ENCODE data around the gene MYO3B. TPM values are rescaled to one million over a fixed set of nuclear protein-coding genes. Genes with fewer than 3 reads are reported as not detected.

The MYO3B gene
- total and polyA plus RNA-seq, 8 donors, result 1.3 to 4.1 (median 2.6) TPM; not detected in 1

DNA sequence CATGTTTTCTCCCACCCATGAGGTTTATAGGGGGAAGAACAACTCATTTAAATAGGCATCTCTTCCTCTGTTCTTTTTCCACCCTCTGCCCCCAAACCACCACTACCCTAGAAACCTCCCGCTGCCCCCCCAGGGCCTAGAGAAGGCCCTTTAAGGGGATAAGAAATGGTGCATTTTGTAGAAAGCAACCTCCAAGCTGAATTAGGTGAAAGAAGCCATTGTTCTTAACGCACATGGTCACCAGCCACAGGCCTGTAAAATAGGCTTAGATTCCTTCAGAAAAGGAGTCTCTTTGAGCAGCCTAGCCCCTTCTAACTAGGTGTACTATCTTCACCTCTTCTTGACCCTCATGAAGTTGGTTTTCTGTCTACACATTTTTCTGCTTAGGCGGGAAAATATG lies 418.6 kb downstream of the MYO3B start:
- Histone ChIP-seq H3K4me1 (no peaks in the 10 kb centered on the region), H3K27ac (no peak overlapping the region), H3K27me3 (no peaks in the 10 kb centered on the region), H3K36me3 (no peaks in the 10 kb centered on the region), H3K9me3 (no peaks in the 10 kb centered on the region), H3K4me3 (no peak overlapping the region)
- DNase-seq (no peak), ATAC-seq (no peak)
- TF ChIP-seq CTCF (IDR thresholded peaks at IDR 0.05), result no peak
- intact Hi-C loops (cut with DNase I), result no loop called here

DNA sequence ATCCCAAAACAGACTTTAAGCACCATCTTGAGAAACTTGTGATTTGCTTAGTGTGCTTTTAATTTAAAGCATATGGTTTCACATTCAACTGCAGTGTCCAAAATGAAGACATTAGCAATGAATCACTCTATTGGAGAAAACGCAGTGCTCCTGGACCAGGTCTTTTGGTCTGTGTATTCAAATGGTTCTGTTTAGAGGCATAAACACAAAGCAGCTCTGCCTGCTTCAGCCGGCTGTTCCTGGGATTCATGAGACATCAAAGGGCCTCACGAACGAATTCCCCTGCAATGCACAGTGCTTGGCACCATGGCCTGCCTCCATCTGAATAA lies 420.1 kb downstream of the MYO3B start:
- H3K36me3 ChIP-seq, result no peaks in the 10 kb centered on the region
- DNase-seq (no peak), ATAC-seq (no peak)
- no peaks in the 10 kb centered on the region for H3K4me1 ChIP-seq
- H3K27ac ChIP-seq, result no peak overlapping the region
- no peaks in the 10 kb centered on the region for H3K27me3 ChIP-seq
- H3K4me3 ChIP-seq, result no peak overlapping the region
- intact Hi-C loops (cut with DNase I), result no loop called here
- TF ChIP-seq CTCF (IDR thresholded peaks at IDR 0.05), result no peak
- no peaks in the 10 kb centered on the region for H3K9me3 ChIP-seq

DNA sequence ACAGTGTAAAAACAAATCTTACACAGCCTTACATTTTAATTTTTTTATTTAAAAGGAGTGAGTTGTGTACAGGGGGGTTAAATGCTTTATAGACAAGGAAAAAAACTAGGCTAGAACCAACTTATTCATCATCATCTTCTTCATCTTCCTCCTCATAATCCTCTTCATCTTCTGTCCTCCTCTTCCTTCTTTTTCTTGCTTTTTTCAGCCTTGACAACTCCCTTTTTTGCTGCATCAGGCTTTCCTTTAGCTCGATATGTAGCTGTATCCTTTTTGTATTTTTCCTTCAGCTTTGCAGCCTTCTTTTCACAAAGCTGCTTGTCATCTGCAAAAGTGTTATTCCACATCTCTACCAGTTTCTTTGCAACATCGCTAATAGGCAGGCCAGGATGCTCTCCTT lies 423.5 kb downstream of the MYO3B start:
- TF ChIP-seq CTCF (IDR thresholded peaks at IDR 0.05), result no peak
- no peak overlapping the region for H3K4me3 ChIP-seq
- no peaks in the 10 kb centered on the region for H3K27me3 ChIP-seq
- H3K36me3 ChIP-seq, result no peaks in the 10 kb centered on the region
- intact Hi-C loops (cut with DNase I), result no loop called here
- no peaks in the 10 kb centered on the region for H3K9me3 ChIP-seq
- ATAC-seq (no peak), DNase-seq (no peak)
- H3K4me1 ChIP-seq, result no peaks in the 10 kb centered on the region
- H3K27ac ChIP-seq, result no peak overlapping the region

DNA sequence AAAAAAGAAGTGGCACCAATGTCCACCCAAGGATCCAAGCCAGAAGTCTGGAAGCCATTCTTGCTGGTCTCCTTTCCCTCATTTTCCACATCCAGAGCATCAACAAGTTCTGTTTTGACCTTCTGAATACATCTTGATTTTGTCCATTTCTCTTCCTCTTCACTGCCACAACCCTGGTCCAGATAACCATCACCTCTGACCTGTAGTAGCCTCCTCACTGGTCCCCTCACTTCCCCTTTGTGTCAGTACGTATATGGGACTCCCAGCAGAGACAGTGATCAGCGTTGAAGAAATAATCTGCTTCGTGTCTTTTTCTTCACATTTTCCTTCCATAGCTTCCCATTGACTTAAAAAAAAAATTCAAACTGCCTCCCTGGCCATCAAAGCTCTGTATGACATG lies 427.9 kb downstream of the MYO3B start:
- no peak for ATAC-seq
- no peak for DNase-seq
- no peaks in the 10 kb centered on the region for H3K4me1 ChIP-seq
- no peak overlapping the region for H3K4me3 ChIP-seq
- H3K27ac ChIP-seq, result no peak overlapping the region
- H3K27me3 ChIP-seq, result no peaks in the 10 kb centered on the region
- TF ChIP-seq CTCF (IDR thresholded peaks at IDR 0.05), result no peak
- no peaks in the 10 kb centered on the region for H3K9me3 ChIP-seq
- intact Hi-C loops (cut with DNase I), result no loop called here
- H3K36me3 ChIP-seq, result no peaks in the 10 kb centered on the region

DNA sequence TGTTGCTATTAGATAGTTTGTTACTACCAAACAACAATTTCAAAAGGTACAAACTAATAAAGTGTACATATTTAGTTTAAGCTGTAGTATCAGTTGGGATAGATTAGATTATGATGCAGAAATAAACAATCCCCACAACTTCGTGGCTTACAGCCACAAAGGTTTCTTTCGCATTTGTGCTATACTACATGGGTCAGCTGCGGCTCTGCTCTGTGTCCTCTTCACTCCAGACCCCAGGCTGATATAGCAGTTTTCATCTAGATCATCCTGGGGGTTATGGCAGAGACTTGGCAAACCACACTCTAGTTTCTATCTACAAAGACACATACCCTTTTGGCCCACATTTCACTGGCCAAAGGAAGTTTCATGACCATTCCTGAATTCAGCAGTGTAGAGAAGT lies 429.2 kb downstream of the MYO3B start:
- Histone ChIP-seq H3K36me3 (no peaks in the 10 kb centered on the region), H3K27me3 (no peaks in the 10 kb centered on the region), H3K27ac (no peak overlapping the region), H3K4me1 (no peaks in the 10 kb centered on the region), H3K9me3 (no peaks in the 10 kb centered on the region), H3K4me3 (no peak overlapping the region)
- ATAC-seq, result no peak
- TF ChIP-seq CTCF (IDR thresholded peaks at IDR 0.05), result no peak
- peak in 2 of 4 donors; percentile 44 to 60 for DNase-seq
- intact Hi-C loops (cut with DNase I), result no loop called here

Data from left lung (tissue), 10 donors.